SK-N-SH (cell line): ENCODE data around the gene OPN1LW. TPM values are rescaled to one million over a fixed set of nuclear protein-coding genes. Genes with fewer than 3 reads are reported as not detected.

ENCODE experiments used
- CTCF ChIA-PET: fragments of 300-600, 350-600 bp; formaldehyde crosslinking; extraction: SDS; loops from one replicate; lab custom pipeline; 2021; lab: Yijun Ruan, JAX
- POLR2A ChIA-PET: fragments of 350-600 bp; sonication (Branson Sonifier 250); formaldehyde crosslinking; extraction: SDS; loops from one replicate; lab custom pipeline; 2020; ENCODE audit warnings: antibody characterized with exemption, inconsistent platforms; lab: Yijun Ruan, JAX
- DNase-seq: peaks from one replicate; pipeline ENCODE4 v3.0.0; 2012
- H2AFZ ChIP-seq: fragments of 200-600 bp; sonication (generic); 2 replicates; pipeline ENCODE4 v1.8.1; 2016; ENCODE audit warnings: antibody characterized with exemption, mild to moderate bottlenecking, low read depth
- H3F3A ChIP-seq: fragments of 200-600 bp; sonication (generic); replicated peaks from 2 replicates; pipeline ENCODE3; 2016; ENCODE audit warnings: antibody characterized with exemption, mild to moderate bottlenecking; ENCODE audit not compliant: insufficient read depth
- H3K27ac ChIP-seq, 2 experiments: fragments of 200-500 bp in 1 of 2; fragments of 200-600 bp in 1 of 2; sonication (Bioruptor generic) in 1 of 2; sonication (generic), shearing (Covaris generic) in 1 of 2; 2 replicates each; pipeline versions ENCODE4 v1.5.1 to v1.6.1; 2014 to 2016; ENCODE audit warnings: low read depth in 2 of 2, inconsistent platforms in 1 of 2, low read length in 1 of 2, mild to moderate bottlenecking in 1 of 2, mixed read lengths in 1 of 2
- H3K27me3 ChIP-seq: fragments of 200-600 bp; sonication (generic), shearing (Covaris generic); 2 replicates; pipeline ENCODE4 v1.6.1; 2016; ENCODE audit warnings: mixed run types; ENCODE audit not compliant: insufficient read depth
- H3K36me3 ChIP-seq, 2 experiments: fragments of 200-500 bp in 1 of 2; fragments of 200-600 bp in 1 of 2; sonication (Bioruptor generic) in 1 of 2; sonication (generic) in 1 of 2; replicated peaks in 1 of 2; 2 replicates each; pipeline versions ENCODE3 to v1.5.1; 2014 to 2016; ENCODE audit warnings: low read length in 1 of 2, mild to moderate bottlenecking in 1 of 2; ENCODE audit not compliant: insufficient read depth in 2 of 2, control insufficient read depth in 1 of 2
- H3K4me1 ChIP-seq, 2 experiments: fragments of 200-500 bp in 1 of 2; fragments of 200-600 bp in 1 of 2; sonication (Bioruptor generic) in 1 of 2; sonication (generic), shearing (Covaris generic) in 1 of 2; 2 replicates each; pipeline versions ENCODE4 v1.5.1 to v1.6.1; 2014 to 2016; ENCODE audit warnings: low read depth in 1 of 2, low read length in 1 of 2, mixed run types in 1 of 2; ENCODE audit not compliant: insufficient read depth in 2 of 2, control insufficient read depth in 1 of 2
- H3K4me2 ChIP-seq: fragments of 200-600 bp; sonication (generic), shearing (Covaris generic); 2 replicates; pipeline ENCODE4 v1.6.1; 2017; ENCODE audit warnings: mixed run types
- H3K4me3 ChIP-seq, 2 experiments: fragments of 200-500 bp in 1 of 2; fragments of 200-600 bp in 1 of 2; sonication (Bioruptor generic) in 1 of 2; sonication (generic), shearing (Covaris generic) in 1 of 2; 2 replicates each; pipeline versions ENCODE4 v1.5.1 to v1.8.1; 2014 to 2016; ENCODE audit warnings: low read depth in 2 of 2, inconsistent platforms in 1 of 2, low read length in 1 of 2, mild to moderate bottlenecking in 1 of 2, mixed read lengths in 1 of 2, moderate library complexity in 1 of 2
- H3K79me2 ChIP-seq: fragments of 200-600 bp; sonication (generic); 2 replicates; pipeline ENCODE4 v1.8.1; 2017; ENCODE audit warnings: mild to moderate bottlenecking; ENCODE audit not compliant: insufficient read depth
- H3K9ac ChIP-seq: fragments of 200-600 bp; sonication (generic); 2 replicates; pipeline ENCODE4 v1.6.1; 2017; ENCODE audit warnings: mixed run types
- H3K9me2 ChIP-seq: fragments of 200-600 bp; sonication (generic); 2 replicates; pipeline ENCODE4 v1.6.1; 2017; ENCODE audit warnings: mixed run types
- H3K9me3 ChIP-seq: fragments of 200-600 bp; sonication (generic); 2 replicates; pipeline ENCODE4 v1.6.1; 2017; ENCODE audit warnings: mixed run types, mild to moderate bottlenecking, moderate library complexity
- H4K20me1 ChIP-seq: fragments of 200-600 bp; sonication (generic); 2 replicates; pipeline ENCODE4 v1.6.1; 2017; ENCODE audit warnings: mild to moderate bottlenecking, mixed run types; ENCODE audit not compliant: insufficient read depth
- CTCF ChIP-seq: fragments of 200-600 bp; sonication (generic); IDR thresholded peaks from 2 replicates; pipeline ENCODE4 v1.6.1; 2017; ENCODE audit warnings: antibody characterized with exemption, mild to moderate bottlenecking, moderate library complexity
- EP300 ChIP-seq, 2 experiments: IDR thresholded peaks; 2 replicates each; pipeline versions ENCODE4 v1.4.0 to v1.6.1; 2012; ENCODE audit warnings: borderline replicate concordance in 1 of 2, low read depth in 1 of 2, low read length in 1 of 2
- FOSL2 ChIP-seq: IDR thresholded peaks from 2 replicates; pipeline ENCODE4 v1.4.0; 2012; ENCODE audit warnings: low read depth, mild to moderate bottlenecking, moderate library complexity, borderline replicate concordance
- FOXM1 ChIP-seq: IDR thresholded peaks from 2 replicates; pipeline ENCODE4 v1.4.0; 2012; ENCODE audit warnings: low read depth, mild to moderate bottlenecking
- GABPA ChIP-seq: IDR thresholded peaks from 2 replicates; pipeline ENCODE4 v1.4.0; 2012; ENCODE audit warnings: low read depth, mild to moderate bottlenecking
- IRF3 ChIP-seq: fragments of 150-350 bp; IDR thresholded peaks from 2 replicates; pipeline ENCODE4 v1.6.1; 2016; ENCODE audit warnings: mild to moderate bottlenecking, low read depth, low read length
- MAX ChIP-seq: IDR thresholded peaks from 2 replicates; pipeline ENCODE4 v1.4.0; 2012; ENCODE audit warnings: low read depth
- NFIC ChIP-seq: IDR thresholded peaks from 2 replicates; pipeline ENCODE4 v1.4.0; 2012; ENCODE audit warnings: borderline replicate concordance
- POLR2AphosphoS5 ChIP-seq: IDR thresholded peaks from 2 replicates; pipeline ENCODE4 v1.6.1; 2012; ENCODE audit warnings: low read depth, low read length
- REST ChIP-seq: IDR thresholded peaks from 2 replicates; pipeline ENCODE4 v1.6.1; 2012; ENCODE audit warnings: mild to moderate bottlenecking, low read depth, low read length, moderate library complexity
- RFX5 ChIP-seq: IDR thresholded peaks from 2 replicates; pipeline ENCODE4 v1.6.1; 2012; ENCODE audit warnings: mild to moderate bottlenecking, improper control_type of control experiment, low read length
- RXRA ChIP-seq: IDR thresholded peaks from 2 replicates; pipeline ENCODE4 v1.4.0; 2012; ENCODE audit warnings: low read depth, mild to moderate bottlenecking, borderline replicate concordance
- SIN3A ChIP-seq: IDR thresholded peaks from 2 replicates; pipeline ENCODE4 v1.6.1; 2012; ENCODE audit warnings: low read depth, mild to moderate bottlenecking, low read length, moderate library complexity, borderline replicate concordance
- SMC3 ChIP-seq: IDR thresholded peaks from 2 replicates; pipeline ENCODE4 v1.6.1; 2012; ENCODE audit warnings: low read depth, low read length, improper control_type of control experiment
- USF1 ChIP-seq: IDR thresholded peaks from 2 replicates; pipeline ENCODE4 v1.4.0; 2012; ENCODE audit warnings: low read depth, borderline replicate concordance
- ZBTB33 ChIP-seq: IDR thresholded peaks from 2 replicates; pipeline ENCODE4 v1.4.0; 2012; ENCODE audit warnings: low read depth, borderline replicate concordance
- WGBS: methylation state at CpG from one replicate; pipeline ENCODE4 v1.1.6; 2017; ENCODE audit warnings: low lambda C conversion rate; 5-methylcytosine and 5-hydroxymethylcytosine counted together
- polyA plus RNA-seq, 3 experiments: library from polyadenylated mRNA; depleted of rRNA; stranded (reverse); fragments of >200 nt; gene quantifications; 2 replicates each; pipeline ENCODE4 v1.2.3, GENCODE V29; 2012

Gene OPN1LW
- polyA plus RNA-seq, 1 of the 3 experiments (the other 2 are of a cell fraction): not detected

GRCh38 chrX:154116426-154117211, 27.4 kb upstream of the OPN1LW start:
- no peak for TF ChIP-seq RXRA
- TF ChIP-seq EP300 (IDR thresholded peaks at IDR 0.05; ENCODE audit: borderline replicate concordance in 1 of 2, low read depth in 1 of 2, low read length in 1 of 2): no peak
- TF ChIP-seq NFIC: no peak
- no peak for TF ChIP-seq RFX5
- no peak for TF ChIP-seq FOXM1
- TF ChIP-seq USF1: no peak
- TF ChIP-seq MAX: no peak
- no peak for TF ChIP-seq POLR2AphosphoS5
- no peak for TF ChIP-seq REST
- H3K27me3 ChIP-seq: peaks cover 24% of the 10 kb centered on the region; the same call in 1 of the 2 replicates
- no peak overlapping the region for H2AFZ ChIP-seq
- H3K4me2 ChIP-seq: no peak overlapping the region
- no peaks in the 10 kb centered on the region for H4K20me1 ChIP-seq
- H3K4me3 ChIP-seq: no peak overlapping the region
- WGBS: 42% methylated on average over 17 of the region's 19 CpGs
- H3K9ac ChIP-seq: no peak overlapping the region
- no peaks in the 10 kb centered on the region for H3K36me3 ChIP-seq
- no peaks in the 10 kb centered on the region for H3F3A ChIP-seq
- no peak for DNase-seq
- H3K9me3 ChIP-seq: no peaks in the 10 kb centered on the region; the same call in 1 of the 2 replicates
- H3K79me2 ChIP-seq: no peaks in the 10 kb centered on the region
- no peaks in the 10 kb centered on the region for H3K9me2 ChIP-seq
- ChIA-PET POLR2A (interaction anchor here (1.4 kb wide), 1 partner anchor 19 kb away, joined by 3 read pairs; the partner anchor contains the start of gene MECP2), CTCF (no interaction called here)
- no peak overlapping the region for H3K27ac ChIP-seq
- peaks cover 0 to 8% of the 10 kb centered on the region in 2 experiments; a peak in 1 of 4 replicates for H3K4me1 ChIP-seq

GRCh38 chrX:154117566-154117965, 26.5 kb upstream of the OPN1LW start:
- no peak for DNase-seq
- H2AFZ ChIP-seq: no peak overlapping the region
- H3F3A ChIP-seq: no peaks in the 10 kb centered on the region
- no peaks in the 10 kb centered on the region for H3K36me3 ChIP-seq
- H3K9me2 ChIP-seq: no peaks in the 10 kb centered on the region
- no peaks in the 10 kb centered on the region for H3K79me2 ChIP-seq
- peaks cover 24% of the 10 kb centered on the region; the same call in 1 of the 2 replicates for H3K27me3 ChIP-seq
- H3K4me1 ChIP-seq: peaks cover 0 to 8% of the 10 kb centered on the region in 2 experiments; a peak in 1 of 4 replicates
- no peak overlapping the region for H3K4me2 ChIP-seq
- CTCF ChIA-PET: interaction anchor here (0.9 kb wide), 1 partner anchor 20 kb away, joined by 4 read pairs; no protein-coding TSS in a partner anchor
- no peaks in the 10 kb centered on the region; the same call in 1 of the 2 replicates for H3K9me3 ChIP-seq
- no peaks in the 10 kb centered on the region for H4K20me1 ChIP-seq
- H3K27ac ChIP-seq: no peak overlapping the region
- H3K4me3 ChIP-seq: no peak overlapping the region
- 55% methylated on average over 6 of the region's 6 CpGs for WGBS
- H3K9ac ChIP-seq: no peak overlapping the region
- POLR2A ChIA-PET: no interaction called here
- no peak for TF ChIP-seq GABPA
- TF ChIP-seq CTCF: no peak
- no peak for TF ChIP-seq SMC3
- no peak for TF ChIP-seq FOSL2
- TF ChIP-seq SIN3A: no peak
- no peak for TF ChIP-seq ZBTB33
- TF ChIP-seq IRF3: no peak
